A204.1 (cell line): ENCODE results near the gene EVL.
"Not testable (repeated sequence)": the region's sequence is repeated elsewhere in the genome, so short reads cannot be mapped to it uniquely, and the experiment has no call there.

Experiments used
- FAIRE-seq: peaks from 2 replicates; lab custom pipeline; 2012; peaks lifted over from hg19 to GRCh38; lab: Jason Lieb, UNC

The EVL gene, protein sequence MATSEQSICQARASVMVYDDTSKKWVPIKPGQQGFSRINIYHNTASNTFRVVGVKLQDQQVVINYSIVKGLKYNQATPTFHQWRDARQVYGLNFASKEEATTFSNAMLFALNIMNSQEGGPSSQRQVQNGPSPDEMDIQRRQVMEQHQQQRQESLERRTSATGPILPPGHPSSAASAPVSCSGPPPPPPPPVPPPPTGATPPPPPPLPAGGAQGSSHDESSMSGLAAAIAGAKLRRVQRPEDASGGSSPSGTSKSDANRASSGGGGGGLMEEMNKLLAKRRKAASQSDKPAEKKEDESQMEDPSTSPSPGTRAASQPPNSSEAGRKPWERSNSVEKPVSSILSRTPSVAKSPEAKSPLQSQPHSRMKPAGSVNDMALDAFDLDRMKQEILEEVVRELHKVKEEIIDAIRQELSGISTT

DNA sequence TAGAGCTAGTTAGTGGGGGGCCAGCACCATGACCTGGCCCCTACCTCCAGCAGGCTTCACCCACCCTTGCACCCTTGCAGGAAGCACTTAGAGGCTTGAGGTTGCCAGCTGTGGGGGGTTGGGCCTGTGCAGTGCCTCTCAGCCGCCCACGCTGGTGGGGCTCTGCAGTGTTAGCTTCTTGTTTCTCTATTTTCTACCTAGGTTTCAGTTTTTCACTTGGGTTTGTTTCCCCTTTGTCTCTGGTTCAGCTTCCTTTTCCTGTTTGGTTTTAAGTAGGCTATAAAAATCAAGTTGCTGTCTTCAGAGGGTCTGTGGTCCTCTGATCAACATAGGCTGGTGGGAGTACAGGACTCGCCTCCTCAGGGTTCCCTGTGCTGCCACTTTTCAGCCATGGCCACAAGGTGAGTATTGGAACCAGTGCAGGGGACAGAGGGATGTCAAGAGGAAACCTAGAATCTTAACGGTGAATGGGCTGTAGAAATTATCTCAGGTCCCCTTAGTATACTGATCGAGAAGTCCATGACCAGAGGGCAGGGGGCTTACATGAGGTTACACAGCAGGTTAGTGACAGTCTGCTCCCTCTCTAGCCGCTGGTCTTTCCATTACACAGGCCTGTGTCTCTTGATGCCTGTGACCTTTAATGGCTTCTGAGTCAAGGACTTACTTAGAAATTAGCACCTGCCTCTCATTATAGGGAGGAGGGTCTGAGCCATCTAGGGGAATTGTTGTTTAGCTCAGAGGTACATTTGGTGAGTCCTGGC lies at the start of gene EVL:
EVL (plus strand) TSS at position 312 of the 761 bp plus-strand sequence; CDS start at position 391, 79 bp downstream.
- FAIRE-seq, result no peak

DNA sequence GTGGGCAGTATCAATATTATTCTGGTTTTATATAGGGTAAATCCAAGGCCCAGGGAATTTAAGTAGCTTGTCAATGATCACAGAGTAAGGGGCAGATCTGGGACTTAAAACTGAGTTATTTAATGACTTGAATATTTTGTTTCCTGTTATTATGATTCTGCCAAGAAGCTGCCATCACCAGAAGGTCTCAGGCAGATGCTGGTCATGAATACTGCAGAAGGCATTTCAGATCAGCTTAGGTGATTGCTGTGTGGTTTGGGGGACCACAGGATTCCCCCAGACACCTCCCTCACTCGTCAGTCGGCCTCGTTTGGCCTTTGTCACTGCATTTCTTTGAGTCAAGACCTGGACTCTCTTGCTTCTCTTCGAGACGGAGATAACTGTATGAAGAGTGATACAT lies 47.7 kb upstream of the EVL start:
- no peak for FAIRE-seq

DNA sequence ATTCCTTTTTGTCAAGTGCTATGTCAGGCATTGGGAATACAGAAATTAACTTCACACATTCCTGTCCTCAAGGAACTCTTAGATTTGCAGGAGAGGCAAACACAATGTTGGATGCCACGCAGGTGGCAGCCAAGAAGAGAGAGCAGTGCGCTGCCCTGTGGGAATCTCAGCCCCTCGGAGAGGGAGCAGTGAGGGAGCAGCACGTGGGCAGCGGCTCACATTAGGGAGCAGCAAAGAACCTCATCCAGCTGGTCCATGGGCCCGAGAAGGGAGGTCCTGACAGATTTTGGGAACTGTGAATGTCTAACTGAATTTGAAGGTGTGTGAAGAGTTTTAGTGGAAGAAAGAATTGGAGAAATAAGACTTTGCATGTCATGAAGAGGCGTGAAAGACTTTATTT lies 47.2 kb upstream of the EVL start:
- no peak for FAIRE-seq

DNA sequence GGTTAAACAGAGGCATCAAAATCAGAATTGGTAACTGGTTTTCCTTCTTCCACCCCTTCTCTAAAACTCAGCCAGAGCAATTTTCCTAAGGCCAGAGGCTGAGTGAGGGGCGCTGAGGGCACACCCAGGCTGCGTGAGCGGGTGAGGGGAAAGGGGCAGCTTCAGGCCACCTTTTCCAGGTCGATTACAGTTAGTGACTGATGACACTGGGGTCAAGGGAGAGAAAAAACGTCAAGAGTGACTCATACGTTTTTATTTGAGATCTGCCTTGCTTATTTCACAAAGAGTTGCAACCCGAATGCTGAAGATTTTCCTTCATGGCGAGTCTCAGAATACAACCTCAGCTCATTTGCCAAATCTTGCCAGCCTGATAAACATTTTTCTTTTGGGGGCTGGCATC lies 46.7 kb upstream of the EVL start:
- no peak for FAIRE-seq

DNA sequence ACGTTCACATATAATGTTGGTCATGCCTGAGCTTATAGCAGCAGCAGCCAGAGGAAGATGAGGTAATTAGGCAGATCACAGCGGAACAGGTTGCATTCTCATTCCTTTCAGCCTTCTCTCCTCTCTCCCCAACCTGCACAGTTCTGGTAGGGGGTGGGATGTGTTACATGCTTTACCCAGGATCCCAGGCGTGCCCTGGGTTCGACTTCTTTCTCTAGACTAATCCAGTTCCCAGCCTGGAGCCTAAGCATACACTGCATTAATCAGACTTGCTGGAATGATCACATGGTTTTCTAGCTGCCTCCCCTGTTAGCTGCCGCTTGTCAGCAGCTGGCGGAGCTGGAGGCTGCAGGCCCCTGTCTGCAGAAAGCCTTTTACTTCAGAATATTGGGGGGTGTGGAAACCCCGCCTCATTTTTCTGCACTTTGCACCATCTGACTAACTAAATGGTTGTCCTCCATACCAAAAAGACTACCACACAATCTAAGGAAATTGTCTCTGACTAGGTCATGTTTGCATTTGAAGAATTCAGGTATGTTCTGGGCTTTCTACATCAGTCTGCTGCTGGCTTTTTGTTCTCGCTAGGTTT lies 46.0 kb upstream of the EVL start:
- FAIRE-seq, result no peak

DNA sequence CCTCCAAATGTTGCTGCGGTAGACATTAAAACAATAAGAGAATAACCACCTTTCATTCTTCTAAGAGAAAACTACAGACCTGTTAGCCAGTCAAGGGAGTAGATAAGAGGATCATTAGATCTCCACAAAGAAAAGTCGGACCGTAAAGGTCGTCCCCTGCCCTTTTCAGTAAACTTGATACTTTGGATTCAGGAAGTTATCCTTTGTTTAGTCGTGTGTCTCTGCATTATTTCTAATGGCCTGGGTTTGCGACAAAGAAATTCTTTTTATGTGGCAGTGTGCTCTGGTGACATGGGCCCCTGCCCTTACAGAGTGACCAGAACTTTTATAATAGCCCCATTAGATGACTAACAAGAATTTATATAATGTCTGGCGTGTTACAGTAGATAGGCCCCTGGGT lies 44.6 kb upstream of the EVL start:
- no peak for FAIRE-seq

DNA sequence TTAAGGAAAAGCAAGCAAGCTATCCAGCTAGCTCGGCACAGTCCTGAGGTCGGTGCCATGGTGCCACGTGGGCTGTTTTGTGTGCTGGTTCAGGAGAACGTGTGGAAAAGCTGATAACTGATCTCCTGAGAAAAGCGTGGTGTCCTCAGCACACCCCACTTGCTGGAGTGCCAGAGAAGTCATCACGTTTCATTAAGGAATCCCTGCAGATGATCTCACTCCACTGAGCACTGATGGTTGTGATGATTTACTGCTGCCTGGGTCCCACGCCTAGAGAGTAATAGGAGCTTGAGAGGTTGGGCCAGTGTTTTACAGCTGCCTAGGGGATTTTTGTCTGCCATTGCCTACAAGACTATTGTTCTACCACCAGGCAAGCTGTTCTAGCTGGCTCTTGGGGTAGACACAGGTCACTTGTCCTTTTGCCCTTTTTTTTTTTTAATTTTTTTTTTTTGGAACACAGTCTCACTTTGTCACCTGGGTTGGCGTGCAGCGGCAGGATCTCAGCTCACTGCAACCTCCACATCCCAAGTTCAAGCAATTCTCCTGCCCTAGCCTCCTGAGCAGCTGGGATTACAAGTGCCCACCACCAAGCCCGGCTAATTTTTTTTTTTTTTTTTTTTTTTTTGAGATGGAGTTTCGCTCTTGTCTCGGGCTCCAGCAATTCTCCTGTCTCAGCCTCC lies 42.3 kb upstream of the EVL start:
- FAIRE-seq, result no peak

DNA sequence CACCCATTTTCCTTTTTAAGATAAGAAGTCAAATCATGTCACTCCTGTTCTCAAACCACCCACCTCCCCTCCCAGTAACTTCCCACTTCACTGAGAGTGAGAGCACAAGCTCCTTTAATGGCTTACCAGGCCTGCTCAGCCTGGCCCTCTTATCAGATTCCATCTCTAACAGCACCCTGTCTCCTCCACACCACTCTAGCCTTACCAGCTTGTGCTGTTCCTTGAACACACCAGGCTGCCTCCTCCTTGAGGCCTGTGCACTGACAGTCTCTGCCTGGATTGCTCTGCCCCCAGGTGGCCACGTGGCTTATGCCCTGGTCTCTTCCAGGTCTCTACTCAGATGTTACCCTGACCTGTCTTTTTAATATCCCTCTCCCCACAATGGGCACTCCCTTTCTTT lies 40.1 kb upstream of the EVL start:
- FAIRE-seq, result no peak

DNA sequence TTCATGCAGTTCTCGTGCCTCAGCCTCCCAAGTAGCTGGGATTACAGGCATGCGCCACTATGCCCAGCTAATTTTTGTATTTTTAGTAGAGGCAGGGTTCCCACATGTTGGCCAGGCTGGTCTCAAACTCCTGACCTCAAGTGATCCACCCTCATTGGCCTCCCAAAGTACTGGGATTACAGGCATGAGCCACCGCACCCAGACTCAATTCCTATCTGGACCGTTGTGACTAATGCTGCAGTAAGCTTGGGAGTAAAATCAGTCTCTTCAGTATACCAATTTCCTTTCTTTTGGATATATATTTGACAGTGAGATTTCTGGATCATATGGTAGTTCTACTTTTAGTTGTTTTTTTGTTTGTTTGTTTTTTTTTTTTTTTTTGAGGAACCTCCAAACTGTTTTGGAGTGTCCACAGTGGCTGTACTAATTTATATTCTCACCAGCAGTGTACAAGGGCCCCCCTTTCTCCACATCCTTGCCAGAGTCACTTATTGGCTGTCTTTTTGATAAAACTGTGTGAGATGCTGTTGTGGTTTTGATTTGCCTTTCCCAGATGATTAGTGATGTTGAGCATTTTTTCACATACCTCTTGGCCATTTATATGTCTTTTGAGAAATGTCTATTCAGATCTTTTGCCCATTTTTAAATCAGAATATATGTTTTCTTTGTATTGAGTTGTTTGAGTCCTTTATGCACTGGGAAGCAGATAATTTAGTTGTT lies 37.3 kb upstream of the EVL start:
- FAIRE-seq, result no peak

DNA sequence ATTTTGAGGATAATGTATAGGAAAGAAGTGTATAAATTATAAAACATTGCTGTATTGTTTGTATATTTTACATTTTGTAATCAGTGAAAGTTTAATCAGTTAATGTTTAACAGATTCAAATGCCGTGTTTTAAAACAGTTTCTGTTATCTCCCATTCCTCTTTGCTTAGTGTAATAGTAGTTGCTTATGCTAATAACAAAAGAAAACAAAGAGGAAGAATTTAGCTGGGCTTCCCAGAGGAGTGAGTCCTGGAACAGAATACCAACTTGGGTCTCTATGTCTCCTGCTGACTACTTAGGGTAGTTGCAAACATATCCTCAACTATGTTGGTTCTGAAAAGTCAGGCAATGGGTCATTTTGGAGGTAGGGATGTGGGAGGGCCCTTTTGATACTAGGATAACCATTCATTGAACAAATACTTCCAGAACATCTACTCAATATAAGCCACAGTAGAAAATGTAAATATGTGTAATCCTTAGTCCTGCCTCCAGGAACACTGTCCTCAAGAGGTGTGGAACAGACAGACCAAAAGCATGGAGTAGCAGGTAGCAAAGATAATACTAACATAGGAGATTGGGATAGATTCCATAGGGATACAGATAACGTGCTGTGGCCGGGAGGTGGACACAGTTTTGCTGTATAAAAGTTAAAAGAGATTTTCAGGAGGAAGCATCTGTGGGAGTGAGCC lies 36.1 kb upstream of the EVL start:
- no peak for FAIRE-seq

DNA sequence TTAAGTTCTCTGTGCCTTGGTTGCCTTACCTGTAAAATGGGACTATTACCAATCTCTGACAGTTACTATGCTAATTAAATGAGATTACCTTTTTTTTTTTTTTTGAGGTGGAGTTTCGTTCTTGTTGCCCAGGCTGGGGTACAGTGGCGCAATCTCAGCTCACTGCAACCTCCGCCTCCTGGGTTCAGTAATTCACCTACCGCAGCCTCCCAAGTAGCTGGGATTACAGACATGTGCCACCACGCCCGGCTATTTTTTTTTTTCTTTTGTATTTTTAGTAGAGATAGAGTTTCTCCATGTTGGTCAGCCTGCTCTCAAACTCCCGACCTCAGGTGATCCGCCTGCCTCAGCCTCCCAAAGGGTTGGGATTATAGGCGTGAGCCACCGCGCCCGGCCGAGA lies 35.2 kb upstream of the EVL start:
- FAIRE-seq, result not testable (repeated sequence)

DNA sequence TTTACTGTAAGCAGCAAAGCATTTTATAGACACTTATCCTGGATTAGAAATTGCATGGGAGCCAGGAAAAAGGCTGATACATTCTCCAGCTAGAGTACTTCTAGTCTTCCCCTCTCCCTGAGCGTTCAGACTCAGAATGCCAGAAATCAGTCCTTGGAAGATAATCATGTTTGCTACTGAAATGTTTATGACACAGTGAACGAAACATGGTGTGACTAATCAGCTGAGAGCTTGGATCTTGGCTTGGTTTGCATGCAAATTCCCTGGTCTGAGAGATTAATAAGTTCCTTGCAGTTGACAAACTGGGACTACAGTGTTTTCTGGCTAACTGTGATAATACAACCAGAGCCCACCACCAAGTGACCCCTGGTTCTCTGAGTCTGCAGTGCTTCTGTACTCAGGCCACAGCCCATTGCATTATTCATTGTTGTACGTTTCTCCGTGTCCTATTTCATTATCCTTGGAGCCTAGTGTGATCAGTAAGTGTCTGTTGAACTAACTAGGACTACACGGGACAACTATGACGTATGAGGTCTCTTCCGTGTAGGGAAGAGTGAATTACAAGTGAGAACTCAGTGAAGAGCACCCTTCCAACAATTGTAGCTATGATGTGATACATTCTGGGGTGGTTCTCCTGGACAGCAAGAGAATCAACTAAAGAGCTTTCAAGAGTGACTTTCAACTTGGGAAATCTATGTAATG lies 34.6 kb upstream of the EVL start:
- FAIRE-seq, result no peak

DNA sequence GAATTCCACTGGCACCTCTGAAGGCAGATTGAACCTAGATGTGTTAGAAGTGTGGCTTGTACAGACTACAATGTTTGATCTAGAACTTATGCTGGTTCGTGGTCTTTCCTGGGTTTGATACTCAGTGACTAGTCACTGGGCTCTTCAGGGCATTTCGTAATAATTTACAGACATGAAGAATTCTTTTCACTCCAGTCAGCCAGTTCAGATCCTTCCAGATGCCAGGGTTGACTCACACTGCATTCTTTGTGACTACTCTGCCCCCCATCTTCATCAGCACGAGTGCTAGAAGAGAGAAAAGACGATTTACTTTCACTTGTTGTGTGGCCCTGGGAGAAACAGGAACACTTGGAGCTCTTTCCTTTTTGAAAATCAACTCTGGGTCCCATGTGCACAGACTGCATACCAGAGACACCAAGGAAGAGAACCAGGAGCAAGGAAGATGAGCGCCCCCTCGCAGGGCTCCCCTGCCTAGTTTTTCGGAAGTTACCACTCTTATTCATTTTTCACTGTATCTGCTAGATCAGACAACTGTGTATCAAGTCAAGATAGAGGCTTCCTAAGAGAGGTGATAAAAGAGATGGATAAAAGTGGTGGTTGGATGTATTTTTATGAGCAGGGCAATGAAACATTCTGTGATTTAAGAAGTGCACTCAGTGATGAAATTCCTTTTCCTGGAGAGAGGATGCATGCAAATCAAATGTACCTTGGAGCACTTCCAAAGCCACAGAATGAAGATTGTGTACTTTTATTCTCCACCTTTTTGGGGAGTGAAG lies 33.5 kb upstream of the EVL start:
- no peak for FAIRE-seq

DNA sequence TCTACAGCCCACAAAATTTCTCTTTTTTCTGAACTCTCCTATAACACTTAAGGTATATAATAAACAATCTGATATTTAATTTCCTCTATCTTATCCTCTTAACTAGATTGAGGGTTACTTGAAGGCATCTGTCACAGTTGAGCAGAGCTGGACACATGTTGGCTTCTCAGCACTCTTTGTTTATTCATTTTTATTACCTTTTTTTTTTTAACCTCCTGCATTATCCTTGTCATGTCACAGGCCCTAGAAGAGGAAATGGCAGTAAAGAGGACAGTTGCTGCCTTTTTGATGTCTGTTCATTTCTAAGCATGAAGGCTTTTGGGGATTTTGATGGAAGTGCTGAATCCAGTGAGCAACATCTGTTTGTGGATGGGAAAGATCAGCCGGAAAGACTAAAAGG lies 32.5 kb upstream of the EVL start:
- no peak for FAIRE-seq

DNA sequence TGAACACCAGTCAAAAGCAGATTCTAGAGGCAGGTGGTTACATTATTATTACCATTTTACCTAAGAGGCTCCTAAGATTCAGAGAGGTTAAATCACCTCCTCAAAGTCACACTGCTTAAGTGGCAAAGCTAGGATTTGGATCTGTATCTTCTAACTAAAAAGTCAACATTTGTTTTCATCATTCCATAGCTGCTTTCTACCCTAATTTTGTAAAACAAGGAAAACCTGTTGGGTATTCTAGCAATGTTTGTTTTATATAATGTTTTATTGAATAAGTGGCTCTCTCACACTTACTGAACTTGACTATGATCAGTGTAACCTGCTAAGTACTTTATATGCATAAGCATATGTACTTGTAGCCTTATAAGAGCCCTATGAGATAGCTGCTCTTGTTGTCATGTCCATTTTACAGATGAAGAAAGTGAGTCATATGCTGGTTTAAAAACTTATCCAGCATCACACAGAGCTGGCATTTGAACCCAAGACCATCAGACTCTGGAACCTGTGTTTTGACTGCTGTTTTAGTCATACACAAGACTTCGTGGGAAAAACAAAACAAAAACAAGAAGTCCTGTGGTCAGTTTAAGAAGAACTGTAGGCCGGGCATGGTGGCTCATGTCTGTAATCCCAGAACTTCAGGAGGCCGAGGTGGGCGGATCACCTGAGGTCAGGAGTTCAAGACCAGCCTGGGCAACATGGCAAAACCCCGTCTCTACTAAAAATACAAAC lies 31.7 kb upstream of the EVL start:
- FAIRE-seq, result no peak

DNA sequence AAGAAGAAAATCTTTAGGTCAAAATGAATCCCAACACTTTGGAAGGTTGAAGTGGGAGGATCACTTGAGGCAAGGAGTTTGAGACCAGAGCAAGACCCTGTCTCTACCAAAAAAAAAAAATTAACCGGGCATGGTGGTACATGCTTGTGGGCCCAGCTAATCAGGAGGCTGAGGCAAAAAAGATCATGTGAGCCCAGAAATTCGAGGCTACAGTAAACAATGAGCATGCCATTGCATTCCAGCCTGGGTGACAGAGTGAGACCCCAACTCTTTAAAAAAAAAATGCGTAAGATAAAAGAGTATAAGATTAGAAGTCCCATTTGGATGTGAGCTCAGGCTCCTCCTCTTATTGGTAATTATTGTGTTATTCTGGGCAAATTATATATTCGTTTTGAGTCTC lies 30.8 kb upstream of the EVL start:
- no peak for FAIRE-seq

DNA sequence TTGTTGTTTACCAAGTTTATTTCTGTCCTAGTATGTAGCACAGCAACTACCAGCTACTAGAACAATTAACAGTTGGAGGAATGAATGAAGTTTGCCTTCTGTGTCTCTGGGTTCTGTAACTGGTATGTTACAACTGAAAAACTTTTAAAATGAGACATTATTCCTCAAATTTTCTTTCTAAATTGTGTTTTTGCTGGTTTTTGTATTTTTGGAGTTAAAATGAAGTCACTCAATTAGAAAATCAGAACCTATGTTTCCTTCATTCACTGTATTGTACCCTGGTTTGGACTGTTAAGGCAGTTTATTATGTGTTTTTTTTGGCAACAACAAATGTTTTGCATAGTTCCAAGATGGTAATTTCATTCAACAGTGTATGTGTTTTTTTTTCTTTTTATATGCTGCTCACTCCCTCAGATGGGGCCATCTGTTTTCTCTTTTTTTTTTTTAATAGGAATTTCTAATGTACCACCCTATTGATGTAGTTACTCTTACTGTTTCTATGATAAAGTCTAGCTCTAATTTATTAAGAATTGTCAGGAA lies 30.2 kb upstream of the EVL start:
- FAIRE-seq, result no peak

DNA sequence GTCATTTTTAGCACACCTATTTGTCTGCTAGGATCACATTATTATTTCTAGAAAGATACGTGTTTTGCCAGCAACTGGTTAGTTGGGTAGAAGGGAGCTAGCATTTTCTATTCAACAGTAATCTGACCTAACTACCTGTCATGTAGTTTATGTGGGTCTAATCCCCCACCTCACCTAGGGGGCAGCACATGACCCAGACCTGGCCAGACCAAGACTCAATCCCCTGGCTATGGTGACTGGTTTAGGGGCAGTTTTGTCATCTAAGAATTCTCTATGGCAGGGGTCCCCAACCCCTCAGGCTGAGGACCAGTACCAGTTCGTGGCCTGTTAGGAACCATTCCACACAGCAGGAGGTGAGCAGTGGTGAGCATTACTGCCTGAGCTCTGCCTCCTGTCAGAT lies 29.5 kb upstream of the EVL start:
- FAIRE-seq, result no peak

DNA sequence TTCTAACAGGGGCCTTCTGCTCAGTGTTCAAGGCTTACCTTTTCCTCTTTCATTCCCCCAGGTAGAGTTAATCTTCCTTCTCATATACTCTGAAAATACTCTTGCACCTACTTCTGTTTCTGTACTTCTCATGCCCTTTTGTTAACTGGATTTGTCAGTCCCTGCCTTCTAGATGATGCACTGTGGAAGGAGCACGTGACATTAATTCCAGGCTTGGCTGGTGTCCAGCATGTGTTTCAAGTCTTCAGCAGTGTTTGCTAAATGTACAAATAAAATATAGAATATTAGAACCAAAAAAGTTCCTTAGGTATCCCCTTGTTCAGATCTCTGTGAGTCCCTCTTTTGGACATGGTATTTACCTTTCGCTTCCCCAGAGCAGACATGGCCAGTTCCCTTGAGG lies 27.9 kb upstream of the EVL start:
- no peak for FAIRE-seq
